ENCODE data around the gene ZMYM3.

The ZMYM3 gene

DNA sequence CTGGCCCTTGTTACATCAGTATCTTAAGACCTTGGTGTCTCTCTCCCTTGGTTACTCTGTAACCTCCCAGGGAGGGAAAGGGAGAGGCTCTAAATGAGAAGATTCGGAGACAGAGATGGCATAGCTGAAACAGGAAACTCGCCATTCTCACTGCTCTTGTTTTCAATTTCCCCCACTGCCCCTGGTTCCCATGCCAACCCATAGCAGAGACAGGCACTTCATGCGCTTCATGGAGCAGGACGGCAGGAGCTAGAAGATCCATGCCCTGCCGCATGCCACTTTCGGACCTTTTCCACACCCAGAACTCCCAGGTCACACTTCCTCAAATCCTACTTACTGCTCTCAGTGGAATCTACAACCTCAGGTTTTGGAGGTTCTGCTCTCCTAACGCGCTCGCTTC lies 3.1 kb downstream of the ZMYM3 start:
- TF ChIP-seq TAF1 (IDR thresholded peaks at IDR 0.05; ENCODE audit: borderline replicate concordance, insufficient read depth, low read length) (no peak), SIN3A (IDR thresholded peaks at IDR 0.05; ENCODE audit: borderline replicate concordance, insufficient read depth, low read length) (no peak), FOXP2 (optimal IDR thresholded peaks at IDR 0.05; ENCODE audit: borderline replicate concordance, extremely low read depth, extremely low read length, insufficient read depth) (no peak), POLR2AphosphoS5 (IDR thresholded peaks at IDR 0.05; ENCODE audit: low read depth, low read length) (no peak)
- TF ChIP-seq, protein P1, sequence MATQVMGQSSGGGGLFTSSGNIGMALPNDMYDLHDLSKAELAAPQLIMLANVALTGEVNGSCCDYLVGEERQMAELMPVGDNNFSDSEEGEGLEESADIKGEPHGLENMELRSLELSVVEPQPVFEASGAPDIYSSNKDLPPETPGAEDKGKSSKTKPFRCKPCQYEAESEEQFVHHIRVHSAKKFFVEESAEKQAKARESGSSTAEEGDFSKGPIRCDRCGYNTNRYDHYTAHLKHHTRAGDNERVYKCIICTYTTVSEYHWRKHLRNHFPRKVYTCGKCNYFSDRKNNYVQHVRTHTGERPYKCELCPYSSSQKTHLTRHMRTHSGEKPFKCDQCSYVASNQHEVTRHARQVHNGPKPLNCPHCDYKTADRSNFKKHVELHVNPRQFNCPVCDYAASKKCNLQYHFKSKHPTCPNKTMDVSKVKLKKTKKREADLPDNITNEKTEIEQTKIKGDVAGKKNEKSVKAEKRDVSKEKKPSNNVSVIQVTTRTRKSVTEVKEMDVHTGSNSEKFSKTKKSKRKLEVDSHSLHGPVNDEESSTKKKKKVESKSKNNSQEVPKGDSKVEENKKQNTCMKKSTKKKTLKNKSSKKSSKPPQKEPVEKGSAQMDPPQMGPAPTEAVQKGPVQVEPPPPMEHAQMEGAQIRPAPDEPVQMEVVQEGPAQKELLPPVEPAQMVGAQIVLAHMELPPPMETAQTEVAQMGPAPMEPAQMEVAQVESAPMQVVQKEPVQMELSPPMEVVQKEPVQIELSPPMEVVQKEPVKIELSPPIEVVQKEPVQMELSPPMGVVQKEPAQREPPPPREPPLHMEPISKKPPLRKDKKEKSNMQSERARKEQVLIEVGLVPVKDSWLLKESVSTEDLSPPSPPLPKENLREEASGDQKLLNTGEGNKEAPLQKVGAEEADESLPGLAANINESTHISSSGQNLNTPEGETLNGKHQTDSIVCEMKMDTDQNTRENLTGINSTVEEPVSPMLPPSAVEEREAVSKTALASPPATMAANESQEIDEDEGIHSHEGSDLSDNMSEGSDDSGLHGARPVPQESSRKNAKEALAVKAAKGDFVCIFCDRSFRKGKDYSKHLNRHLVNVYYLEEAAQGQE (IDR thresholded peaks at IDR 0.05; ENCODE audit: insufficient read depth in 1 of 2, low read depth in 2 of 2, low read length in 2 of 2), result no peak

DNA sequence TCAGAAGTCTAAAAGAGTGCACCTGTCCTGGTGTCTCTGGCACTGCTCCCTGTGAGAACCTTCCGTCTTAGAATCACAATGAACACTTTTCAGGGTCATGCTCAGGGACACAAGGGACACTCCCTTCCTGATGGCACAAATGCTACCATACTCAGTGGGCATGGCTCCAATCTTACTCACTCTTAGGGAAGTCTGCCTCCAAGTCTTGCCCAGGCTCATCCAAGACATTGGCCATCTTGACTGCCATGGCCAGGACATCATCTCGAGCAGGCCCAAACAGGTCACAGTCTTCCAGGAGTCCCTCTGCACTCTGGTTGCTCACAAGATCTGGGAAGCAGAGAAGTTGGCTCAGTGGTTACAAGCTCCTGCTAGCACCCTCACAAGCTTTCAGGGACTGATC lies 8.8 kb downstream of the ZMYM3 start:
- no peak for TF ChIP-seq POLR2AphosphoS5 (IDR thresholded peaks at IDR 0.05; ENCODE audit: low read depth, low read length)
- TF ChIP-seq TAF1 (IDR thresholded peaks at IDR 0.05; ENCODE audit: borderline replicate concordance, insufficient read depth, low read length), result no peak
- no peak for TF ChIP-seq FOXP2 (optimal IDR thresholded peaks at IDR 0.05; ENCODE audit: borderline replicate concordance, extremely low read depth, extremely low read length, insufficient read depth)
- TF ChIP-seq, protein P1 (IDR thresholded peaks at IDR 0.05; ENCODE audit: insufficient read depth in 1 of 2, low read depth in 2 of 2, low read length in 2 of 2), result no peak
- TF ChIP-seq SIN3A (IDR thresholded peaks at IDR 0.05; ENCODE audit: borderline replicate concordance, insufficient read depth, low read length), result no peak

DNA sequence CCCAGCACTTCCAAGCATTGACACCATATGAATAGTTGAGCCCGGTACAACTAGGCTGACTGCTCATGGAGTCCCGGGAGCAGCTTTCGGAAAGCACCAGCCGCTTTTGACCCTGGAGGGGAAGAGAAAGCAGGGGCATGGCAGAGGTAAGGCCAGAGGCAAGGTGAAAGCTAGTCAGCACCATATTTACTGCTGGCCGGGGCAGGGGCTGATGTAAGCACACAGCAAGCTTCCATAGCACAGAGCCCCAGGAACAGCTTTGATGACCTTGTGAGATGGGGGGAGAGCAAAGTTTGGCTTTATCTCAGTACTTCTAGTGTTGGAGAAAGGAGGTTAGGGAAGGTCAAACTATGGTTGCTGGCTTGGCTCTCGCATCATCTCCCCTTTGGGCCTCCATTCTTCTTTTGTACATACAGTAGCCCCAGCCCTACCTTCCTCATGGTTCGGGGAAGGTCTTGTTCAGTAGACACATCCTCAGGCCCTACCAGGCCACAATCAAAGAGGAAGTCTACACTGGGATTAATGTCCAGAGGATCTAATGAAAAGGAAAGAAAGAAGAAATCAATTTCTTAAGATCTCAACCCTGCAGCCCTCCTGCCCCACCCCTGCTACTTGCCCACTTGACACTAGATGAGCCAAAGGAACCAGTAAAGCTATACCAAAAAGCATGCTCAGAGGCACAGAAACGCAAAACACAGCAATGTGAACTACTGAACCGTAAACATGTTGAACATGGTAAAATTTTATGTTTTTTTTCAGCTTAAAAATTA lies 9.4 kb downstream of the ZMYM3 start:
- no peak for TF ChIP-seq SIN3A (IDR thresholded peaks at IDR 0.05; ENCODE audit: borderline replicate concordance, insufficient read depth, low read length)
- no peak for TF ChIP-seq TAF1 (IDR thresholded peaks at IDR 0.05; ENCODE audit: borderline replicate concordance, insufficient read depth, low read length)
- TF ChIP-seq POLR2AphosphoS5 (IDR thresholded peaks at IDR 0.05; ENCODE audit: low read depth, low read length), result no peak
- TF ChIP-seq FOXP2 (optimal IDR thresholded peaks at IDR 0.05; ENCODE audit: borderline replicate concordance, extremely low read depth, extremely low read length, insufficient read depth), result no peak
- TF ChIP-seq, protein P1 (IDR thresholded peaks at IDR 0.05; ENCODE audit: insufficient read depth in 1 of 2, low read depth in 2 of 2, low read length in 2 of 2), result no peak

DNA sequence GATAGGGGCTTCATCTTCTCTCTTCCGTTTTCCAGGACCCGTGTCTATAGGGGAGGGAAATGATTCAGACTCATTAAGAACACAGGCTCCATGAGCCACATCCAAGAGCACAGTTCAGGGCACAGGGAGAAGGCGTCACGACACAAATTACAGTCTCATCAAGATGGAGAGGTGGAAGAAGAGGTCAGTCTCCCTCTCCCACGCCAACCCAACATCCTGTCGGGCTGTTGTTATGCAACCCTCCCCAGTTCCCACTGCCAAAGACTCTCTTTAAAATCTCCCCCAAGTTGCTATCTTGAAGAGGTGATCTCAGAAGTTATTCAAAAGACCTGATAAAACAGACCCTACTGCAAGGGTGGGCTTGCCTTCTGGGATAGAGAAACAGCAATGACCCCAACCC lies 12.6 kb downstream of the ZMYM3 start:
- no peak for TF ChIP-seq SIN3A (IDR thresholded peaks at IDR 0.05; ENCODE audit: borderline replicate concordance, insufficient read depth, low read length)
- no peak for TF ChIP-seq TAF1 (IDR thresholded peaks at IDR 0.05; ENCODE audit: borderline replicate concordance, insufficient read depth, low read length)
- no peak for TF ChIP-seq POLR2AphosphoS5 (IDR thresholded peaks at IDR 0.05; ENCODE audit: low read depth, low read length)
- TF ChIP-seq FOXP2 (optimal IDR thresholded peaks at IDR 0.05; ENCODE audit: borderline replicate concordance, extremely low read depth, extremely low read length, insufficient read depth), result no peak
- TF ChIP-seq, protein P1 (IDR thresholded peaks at IDR 0.05; ENCODE audit: insufficient read depth in 1 of 2, low read depth in 2 of 2, low read length in 2 of 2), result no peak
